MM.1S (cell line): ENCODE data around the gene SOCS2.
"Not testable (repeated sequence)": the region's sequence is repeated elsewhere in the genome, so short reads cannot be mapped to it uniquely, and the experiment has no call there.

Experiments used
- CTCF ChIP-seq: fragments of 300-600 bp; sonication (generic); IDR thresholded peaks from 2 replicates; pipeline ENCODE4 v1.5.1; 2016; ENCODE audit warnings: antibody characterized with exemption, low read length, mixed read lengths
- EZH2phosphoT487 ChIP-seq: fragments of 300-600 bp; sonication (generic); IDR thresholded peaks from 2 replicates; pipeline ENCODE4 v1.6.1; 2018; ENCODE audit warnings: antibody characterized with exemption, low read length

GRCh38 chr12:93625295-93625645 is 52.8 kb downstream of the SOCS2 start:
- TF ChIP-seq CTCF, EZH2phosphoT487: not testable (repeated sequence)
